HG03025 (cell line): ENCODE measurements around the gene COMMD10.
"Not testable (repeated sequence)": the region's sequence is repeated elsewhere in the genome, so short reads cannot be mapped to it uniquely, and the experiment has no call there.

Experiments used
- ATAC-seq: cut with Tn5 transposase; IDR thresholded peaks from one replicate; pipeline ENCODE4 v1.9.1; 2021; ENCODE audit warnings: mild to moderate bottlenecking, moderate library complexity; ENCODE audit not compliant: unreplicated experiment, low FRiP score

Gene COMMD10

GRCh38 chr5:116084871-116085715, at the start of gene COMMD10:
Gene COMMD10, plus strand, starts transcription at chr5:116085025.
- peak; percentile 88 for ATAC-seq

GRCh38 chr5:116035123-116035522, 49.7 kb upstream of the COMMD10 start:
- no peak for ATAC-seq

GRCh38 chr5:116037236-116037822, 47.5 kb upstream of the COMMD10 start:
- no peak for ATAC-seq

- peak; percentile 87 for ATAC-seq
Observed at GRCh38 chr5:116038817-116039216, 46.0 kb upstream of the COMMD10 start.

GRCh38 chr5:116042375-116042774, 42.5 kb upstream of the COMMD10 start:
- ATAC-seq, result no peak

- no peak for ATAC-seq
Observed at GRCh38 chr5:116044073-116044472, 40.8 kb upstream of the COMMD10 start.

- ATAC-seq, result no peak
Observed at GRCh38 chr5:116045821-116046220, 39.0 kb upstream of the COMMD10 start.

- no peak for ATAC-seq
Observed at GRCh38 chr5:116046261-116046660, 38.6 kb upstream of the COMMD10 start.

GRCh38 chr5:116046823-116047222, 38.0 kb upstream of the COMMD10 start:
- ATAC-seq, result no peak

- no peak for ATAC-seq
Observed at GRCh38 chr5:116058346-116058936, 26.4 kb upstream of the COMMD10 start.

GRCh38 chr5:116062352-116062751, 22.5 kb upstream of the COMMD10 start:
- ATAC-seq, result no peak

- no peak for ATAC-seq
Observed at GRCh38 chr5:116063950-116064349, 20.9 kb upstream of the COMMD10 start.

- no peak for ATAC-seq
Observed at GRCh38 chr5:116068028-116068632, 16.7 kb upstream of the COMMD10 start.

GRCh38 chr5:116071211-116071610, 13.6 kb upstream of the COMMD10 start:
- no peak for ATAC-seq

- no peak for ATAC-seq
Observed at GRCh38 chr5:116075191-116075831, 9.5 kb upstream of the COMMD10 start.

- peak; percentile 99 for ATAC-seq
Observed at GRCh38 chr5:116076496-116076895, 8.3 kb upstream of the COMMD10 start.

- no peak for ATAC-seq
Observed at GRCh38 chr5:116078199-116078598, 6.6 kb upstream of the COMMD10 start.

GRCh38 chr5:116084287-116084691, 536 bp upstream of the COMMD10 start:
- ATAC-seq, result peak; percentile 48

- not testable (repeated sequence) for ATAC-seq
Observed at GRCh38 chr5:116086309-116086708, 1.5 kb downstream of the COMMD10 start.

GRCh38 chr5:116088062-116088461, 3.2 kb downstream of the COMMD10 start:
- no peak for ATAC-seq

GRCh38 chr5:116090302-116090701, 5.5 kb downstream of the COMMD10 start:
- no peak for ATAC-seq
